ENCODE data around the gene GABBR2. TPM values are rescaled to one million over a fixed set of nuclear protein-coding genes. Genes with fewer than 3 reads are reported as not detected.

The GABBR2 gene
- total RNA-seq, 6 experiments from 2014 or later: not detected

- Histone ChIP-seq H3K36me3 (no peaks in the 10 kb centered on the region), H3K27me3 (no peaks in the 10 kb centered on the region), H3K4me3 (no peak overlapping the region), H3K27ac (no peak overlapping the region), H3K4me1 (no peaks in the 10 kb centered on the region), H3K9me3 (no peaks in the 10 kb centered on the region)
- ATAC-seq: no peak
- TF ChIP-seq POLR2A (IDR thresholded peaks at IDR 0.05) (no peak), CTCF (IDR thresholded peaks at IDR 0.05) (no peak)
- DNase-seq: no peak
- WGBS (ENCODE audit: insufficient coverage, low coverage, low lambda C conversion rate, missing lambda C conversion rate): 86% methylated on average over 7 of the region's 10 CpGs
- intact Hi-C loops (cut with DNase I): no loop called here
These were observed 33.9 kb upstream of the GABBR2 start for GRCh38 chr9:98742325-98743280.

- H3K36me3 ChIP-seq: no peaks in the 10 kb centered on the region
- H3K4me1 ChIP-seq: no peaks in the 10 kb centered on the region
- H3K4me3 ChIP-seq: no peak overlapping the region
- no peak for ATAC-seq
- no peaks in the 10 kb centered on the region for H3K27me3 ChIP-seq
- 75% methylated on average over 5 of the region's 8 CpGs for WGBS (ENCODE audit: insufficient coverage, low coverage, low lambda C conversion rate, missing lambda C conversion rate)
- no peak overlapping the region for H3K27ac ChIP-seq
- intact Hi-C loops (cut with DNase I): no loop called here
- H3K9me3 ChIP-seq: no peaks in the 10 kb centered on the region
- no peak for DNase-seq
- TF ChIP-seq POLR2A (IDR thresholded peaks at IDR 0.05) (no peak), CTCF (IDR thresholded peaks at IDR 0.05) (no peak)
These were observed 31.6 kb upstream of the GABBR2 start for GRCh38 chr9:98740226-98740881.

DNA sequence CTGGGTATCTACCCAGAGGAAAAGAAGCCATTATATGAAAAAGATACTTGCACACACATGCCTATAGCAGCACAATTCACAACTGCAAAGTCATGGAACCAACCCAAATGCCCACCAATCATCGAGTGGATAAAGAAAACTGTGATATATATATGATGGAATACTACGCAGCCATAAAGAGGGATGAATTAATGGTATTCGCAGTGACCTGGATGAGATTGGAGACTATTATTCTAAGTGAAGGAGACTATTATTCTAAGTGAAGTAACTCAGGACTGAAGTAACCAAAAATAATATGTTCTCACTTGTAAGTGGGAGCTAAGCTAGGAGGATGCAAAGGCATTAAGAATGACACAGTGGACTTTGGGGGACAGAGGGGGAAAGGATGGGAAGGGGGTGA, 30.0 kb upstream of the GABBR2 start:
- H3K36me3 ChIP-seq: no peaks in the 10 kb centered on the region
- no peak overlapping the region for H3K4me3 ChIP-seq
- no peaks in the 10 kb centered on the region for H3K9me3 ChIP-seq
- intact Hi-C loops (cut with DNase I): no loop called here
- no peak overlapping the region for H3K27ac ChIP-seq
- WGBS (ENCODE audit: insufficient coverage, low coverage, low lambda C conversion rate, missing lambda C conversion rate): 71% methylated on average over 1 of the region's 3 CpGs
- no peaks in the 10 kb centered on the region for H3K27me3 ChIP-seq
- no peaks in the 10 kb centered on the region for H3K4me1 ChIP-seq
- DNase-seq (no peak), ATAC-seq (no peak)
- TF ChIP-seq CTCF (IDR thresholded peaks at IDR 0.05): no peak
- TF ChIP-seq POLR2A (IDR thresholded peaks at IDR 0.05): no peak

GRCh38 chr9:98736226-98736625, 27.5 kb upstream of the GABBR2 start:
- intact Hi-C loops (cut with DNase I): no loop called here
- no peak overlapping the region for H3K4me3 ChIP-seq
- WGBS (ENCODE audit: insufficient coverage, low coverage, low lambda C conversion rate, missing lambda C conversion rate): 86% methylated on average over 8 of the region's 12 CpGs
- H3K27ac ChIP-seq: no peak overlapping the region
- DNase-seq (no peak), ATAC-seq (no peak)
- no peaks in the 10 kb centered on the region for H3K4me1 ChIP-seq
- H3K9me3 ChIP-seq: no peaks in the 10 kb centered on the region
- no peaks in the 10 kb centered on the region for H3K36me3 ChIP-seq
- no peaks in the 10 kb centered on the region for H3K27me3 ChIP-seq
- no peak for TF ChIP-seq POLR2A (IDR thresholded peaks at IDR 0.05)
- no peak for TF ChIP-seq CTCF (IDR thresholded peaks at IDR 0.05)

Data from right lobe of liver (tissue), 6 donors.